ENCODE data around the gene HSD17B3. TPM values are rescaled to one million over a fixed set of nuclear protein-coding genes. Genes with fewer than 3 reads are reported as not detected.

HSD17B3 gene
- total RNA-seq, 1 donor from 2014 or later, result not detected

DNA sequence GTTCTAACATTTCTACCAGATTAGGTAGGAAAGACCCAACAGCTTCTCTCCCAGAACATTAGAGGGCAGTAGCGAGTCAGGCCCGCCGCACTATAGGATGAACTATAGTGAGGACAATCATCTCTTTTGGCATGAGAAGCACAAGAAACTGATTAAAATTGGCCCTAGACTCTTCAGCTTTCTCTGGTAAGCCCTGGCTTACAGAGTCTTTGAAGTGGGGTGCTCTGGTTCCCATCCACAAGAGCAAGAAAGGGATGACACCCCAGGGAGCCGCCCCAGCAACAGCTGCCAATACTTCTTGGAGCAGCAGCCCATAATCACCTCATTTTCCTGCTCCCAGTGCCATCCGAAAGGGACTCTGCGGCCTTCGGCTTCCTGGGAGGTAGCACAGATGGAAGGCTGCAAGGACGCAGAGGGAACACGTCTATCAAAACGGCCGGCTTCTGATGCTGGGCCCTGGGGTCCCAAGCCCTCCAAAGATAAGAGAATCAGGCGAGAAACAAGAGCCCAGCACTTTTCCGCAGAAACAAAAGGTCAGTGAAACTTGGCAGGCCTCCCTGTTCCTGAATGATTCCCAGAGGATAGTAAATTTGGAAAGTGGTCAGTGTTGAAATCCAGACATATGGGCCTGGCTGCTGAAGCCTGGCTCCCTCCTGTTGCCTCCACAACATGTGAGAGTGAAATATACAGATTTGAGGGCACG lies 69.3 kb downstream of the HSD17B3 start:
- Mint-ChIP-seq H3K36me3 (peaks cover 4% of the 10 kb centered on the region), H3K4me3 (peak overlapping the region; percentile 42), H3K9me3 (peaks cover 4% of the 10 kb centered on the region), H3K4me1 (ENCODE audit: unreplicated experiment) (peaks cover 17% of the 10 kb centered on the region), H3K27ac (no peak overlapping the region), H3K27me3 (peaks cover 5% of the 10 kb centered on the region)
- TF ChIP-seq, protein P1, sequence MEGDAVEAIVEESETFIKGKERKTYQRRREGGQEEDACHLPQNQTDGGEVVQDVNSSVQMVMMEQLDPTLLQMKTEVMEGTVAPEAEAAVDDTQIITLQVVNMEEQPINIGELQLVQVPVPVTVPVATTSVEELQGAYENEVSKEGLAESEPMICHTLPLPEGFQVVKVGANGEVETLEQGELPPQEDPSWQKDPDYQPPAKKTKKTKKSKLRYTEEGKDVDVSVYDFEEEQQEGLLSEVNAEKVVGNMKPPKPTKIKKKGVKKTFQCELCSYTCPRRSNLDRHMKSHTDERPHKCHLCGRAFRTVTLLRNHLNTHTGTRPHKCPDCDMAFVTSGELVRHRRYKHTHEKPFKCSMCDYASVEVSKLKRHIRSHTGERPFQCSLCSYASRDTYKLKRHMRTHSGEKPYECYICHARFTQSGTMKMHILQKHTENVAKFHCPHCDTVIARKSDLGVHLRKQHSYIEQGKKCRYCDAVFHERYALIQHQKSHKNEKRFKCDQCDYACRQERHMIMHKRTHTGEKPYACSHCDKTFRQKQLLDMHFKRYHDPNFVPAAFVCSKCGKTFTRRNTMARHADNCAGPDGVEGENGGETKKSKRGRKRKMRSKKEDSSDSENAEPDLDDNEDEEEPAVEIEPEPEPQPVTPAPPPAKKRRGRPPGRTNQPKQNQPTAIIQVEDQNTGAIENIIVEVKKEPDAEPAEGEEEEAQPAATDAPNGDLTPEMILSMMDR (conservative IDR thresholded peaks at IDR 0.05), result peak; percentile 93
- DNase-seq (ENCODE audit: extremely low spot score, unreplicated experiment), result no peak

DNA sequence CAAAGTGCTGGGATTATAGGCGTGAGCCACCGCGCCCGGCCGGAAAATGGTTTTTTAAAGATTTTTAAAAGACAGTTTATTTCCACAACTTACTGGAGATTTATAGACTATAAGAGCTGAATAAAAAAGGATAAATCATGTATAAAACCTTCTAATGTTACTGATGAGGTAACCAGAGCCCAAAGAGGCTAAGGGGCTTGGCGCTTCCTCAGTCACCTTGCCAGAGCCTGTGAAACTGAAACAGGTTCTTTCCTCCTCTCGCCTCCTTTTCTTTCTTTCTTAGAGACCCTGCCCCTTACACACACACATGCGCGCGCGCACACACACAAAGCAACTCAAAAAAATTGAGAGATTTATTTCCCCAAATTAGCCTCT lies 69.8 kb downstream of the HSD17B3 start:
- no peak for DNase-seq (ENCODE audit: extremely low spot score, unreplicated experiment)
- Mint-ChIP-seq H3K4me1 (ENCODE audit: unreplicated experiment) (peaks cover 14% of the 10 kb centered on the region), H3K27ac (no peak overlapping the region), H3K9me3 (peaks cover 4% of the 10 kb centered on the region), H3K36me3 (peaks cover 4% of the 10 kb centered on the region), H3K4me3 (peak overlapping the region; percentile 42), H3K27me3 (peaks cover 5% of the 10 kb centered on the region)
- TF ChIP-seq, protein P1 (conservative IDR thresholded peaks at IDR 0.05), result no peak

DNA sequence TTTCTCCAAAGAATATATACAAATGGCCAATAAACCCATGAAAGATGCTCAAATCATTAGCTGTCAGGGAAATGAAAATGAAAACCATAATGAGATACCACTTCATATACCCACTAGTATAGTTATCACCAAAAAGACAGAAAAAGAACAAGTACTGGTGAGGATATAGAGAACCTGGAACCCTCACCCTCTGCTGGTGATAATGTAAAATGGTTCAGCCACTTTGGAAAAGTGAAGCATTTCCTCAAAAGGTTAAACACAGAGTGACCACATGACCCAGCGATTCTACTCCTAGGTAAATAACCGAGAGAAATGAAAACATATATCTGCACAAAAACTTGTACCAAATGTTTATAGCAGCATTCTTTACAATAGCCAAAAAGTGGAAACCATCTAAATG lies 72.0 kb downstream of the HSD17B3 start:
- Mint-ChIP-seq H3K36me3 (peaks cover 4% of the 10 kb centered on the region), H3K4me3 (no peak overlapping the region), H3K27me3 (peaks cover 5% of the 10 kb centered on the region), H3K9me3 (peaks cover 4% of the 10 kb centered on the region), H3K27ac (no peak overlapping the region), H3K4me1 (ENCODE audit: unreplicated experiment) (peaks cover 6% of the 10 kb centered on the region)
- DNase-seq (ENCODE audit: extremely low spot score, unreplicated experiment), result no peak
- TF ChIP-seq, protein P1 (conservative IDR thresholded peaks at IDR 0.05), result peak; percentile 55

DNA sequence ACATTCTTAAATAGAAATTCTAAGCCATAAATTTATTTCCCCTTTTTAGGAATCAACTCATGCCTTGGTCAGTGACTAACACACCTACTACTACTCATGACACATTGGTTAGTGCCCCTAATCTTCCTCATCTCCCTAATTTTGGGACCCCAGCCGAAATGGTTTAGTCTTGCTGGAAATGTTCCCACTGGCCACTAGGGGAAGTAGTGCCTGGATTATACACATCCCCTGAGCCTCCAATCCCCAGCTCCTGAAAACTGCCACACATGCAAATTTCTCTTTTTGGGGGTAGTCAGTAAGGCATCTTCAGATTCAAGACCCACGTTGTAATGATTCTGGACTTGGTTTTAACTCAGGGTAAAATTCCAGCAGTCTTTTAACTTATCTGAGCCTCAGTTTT lies 79.8 kb downstream of the HSD17B3 start:
- Mint-ChIP-seq H3K9me3 (peaks cover 7% of the 10 kb centered on the region), H3K4me3 (no peak overlapping the region), H3K27me3 (peaks cover 7% of the 10 kb centered on the region), H3K36me3 (no peaks in the 10 kb centered on the region), H3K4me1 (ENCODE audit: unreplicated experiment) (peaks cover 14% of the 10 kb centered on the region), H3K27ac (no peak overlapping the region)
- no peak for DNase-seq (ENCODE audit: extremely low spot score, unreplicated experiment)
- TF ChIP-seq, protein P1 (conservative IDR thresholded peaks at IDR 0.05), result peak; percentile 69

DNA sequence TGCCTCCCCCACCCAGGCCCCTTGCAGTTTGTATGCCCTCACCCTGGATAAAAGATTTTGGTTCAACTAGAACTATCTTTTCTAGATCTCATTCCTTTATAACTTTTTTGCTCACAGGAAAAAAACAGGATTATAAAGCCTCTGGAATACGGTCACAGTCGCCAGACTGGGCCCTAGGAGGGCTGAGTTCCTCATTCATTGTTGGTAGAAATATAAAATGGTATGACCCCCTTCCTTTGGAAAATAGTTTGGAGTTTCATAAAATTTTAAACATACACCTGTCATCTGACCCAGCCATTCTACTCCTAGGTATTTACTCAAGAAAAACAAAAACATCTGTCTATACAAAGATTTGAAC lies 82.1 kb downstream of the HSD17B3 start:
- TF ChIP-seq, protein P1 (conservative IDR thresholded peaks at IDR 0.05), result no peak
- peaks cover 7% of the 10 kb centered on the region for H3K9me3 Mint-ChIP-seq
- peaks cover 27% of the 10 kb centered on the region for H3K4me1 Mint-ChIP-seq (ENCODE audit: unreplicated experiment)
- H3K27me3 Mint-ChIP-seq, result peaks cover 12% of the 10 kb centered on the region
- H3K27ac Mint-ChIP-seq, result no peak overlapping the region
- DNase-seq (ENCODE audit: extremely low spot score, unreplicated experiment), result no peak
- no peak overlapping the region for H3K4me3 Mint-ChIP-seq
- H3K36me3 Mint-ChIP-seq, result no peaks in the 10 kb centered on the region
